ENCODE results near the gene HOXB7. TPM values are rescaled to one million over a fixed set of nuclear protein-coding genes. Genes with fewer than 3 reads are reported as not detected.

The HOXB7 gene
- total and polyA plus RNA-seq, 7 donors, result 1.1 to 67.3 (median 6.6) TPM

GRCh38 chr17:48575066-48575582 is 35.7 kb downstream of the HOXB7 start:
- Histone ChIP-seq H3K9me3 (no peaks in the 10 kb centered on the region), H3K27ac (peak overlapping the region; percentile 94 to 99 (median 96)), H3K4me3 (peak overlapping the region; percentile 5 to 84 (median 66)), H3K36me3 (no peaks in the 10 kb centered on the region), H3K27me3 (no peaks in the 10 kb centered on the region), H3K4me1 (peaks cover 0 to 87% (median 69%) of the 10 kb centered on the region in 4 donors)
- no peak for DNase-seq
- TF ChIP-seq POLR2AphosphoS5 (IDR thresholded peaks at IDR 0.05) (no peak), EP300 (IDR thresholded peaks at IDR 0.05) (no peak), POLR2A (IDR thresholded peaks at IDR 0.05) (no peak), CTCF (IDR thresholded peaks at IDR 0.05) (no peak)
- 63 to 69% methylated on average over 7 of the region's 7 CpGs for WGBS, 2 donors
- intact Hi-C loops (cut with DNase I), result no loop called here

GRCh38 chr17:48574505-48575065 is 36.2 kb downstream of the HOXB7 start:
- no peaks in the 10 kb centered on the region for H3K9me3 ChIP-seq
- DNase-seq, result no peak
- H3K36me3 ChIP-seq, result no peaks in the 10 kb centered on the region
- H3K27me3 ChIP-seq, result no peaks in the 10 kb centered on the region
- H3K4me1 ChIP-seq, result peaks cover 0 to 92% (median 74%) of the 10 kb centered on the region in 4 donors
- TF ChIP-seq CTCF (IDR thresholded peaks at IDR 0.05) (no peak), POLR2AphosphoS5 (IDR thresholded peaks at IDR 0.05) (no peak), POLR2A (IDR thresholded peaks at IDR 0.05) (no peak), EP300 (IDR thresholded peaks at IDR 0.05) (no peak)
- 77 to 83% methylated on average over 8 of the region's 8 CpGs for WGBS, 2 donors
- peak overlapping the region; percentile 5 to 84 (median 44) for H3K4me3 ChIP-seq
- intact Hi-C loops (cut with DNase I), result no loop called here
- H3K27ac ChIP-seq, result peak overlapping the region; percentile 94 to 99 (median 96)

- no peaks in the 10 kb centered on the region for H3K36me3 ChIP-seq
- H3K27me3 ChIP-seq, result no peaks in the 10 kb centered on the region
- peak overlapping the region in 3 of 4 donors; percentile 36 to 84 (median 40) for H3K4me3 ChIP-seq
- WGBS, 2 donors, result 66 to 78% methylated on average over 1 of the region's 1 CpG
- peak overlapping the region; percentile 94 to 99 (median 96) for H3K27ac ChIP-seq
- intact Hi-C loops (cut with DNase I), result no loop called here
- H3K4me1 ChIP-seq, result peaks cover 0 to 98% (median 96%) of the 10 kb centered on the region in 4 donors
- TF ChIP-seq POLR2A (IDR thresholded peaks at IDR 0.05), result no peak
- TF ChIP-seq EP300 (IDR thresholded peaks at IDR 0.05), result no peak
- no peak for TF ChIP-seq CTCF (IDR thresholded peaks at IDR 0.05)
- TF ChIP-seq POLR2AphosphoS5 (IDR thresholded peaks at IDR 0.05), result no peak
- H3K9me3 ChIP-seq, result no peaks in the 10 kb centered on the region
- no peak for DNase-seq
Measured at GRCh38 chr17:48571826-48572417, 38.9 kb downstream of the HOXB7 start.

GRCh38 chr17:48571024-48571818 is 39.6 kb downstream of the HOXB7 start:
- Histone ChIP-seq H3K4me3 (peak overlapping the region; percentile 18 to 84 (median 38)), H3K36me3 (no peaks in the 10 kb centered on the region), H3K27me3 (no peaks in the 10 kb centered on the region), H3K9me3 (no peaks in the 10 kb centered on the region), H3K27ac (peak overlapping the region; percentile 94 to 99 (median 96)), H3K4me1 (peaks cover 0 to 100% (median 97%) of the 10 kb centered on the region in 4 donors)
- TF ChIP-seq POLR2AphosphoS5 (IDR thresholded peaks at IDR 0.05), result peak in 3 of 4 donors; percentile 34 to 67 (median 43)
- no peak for TF ChIP-seq EP300 (IDR thresholded peaks at IDR 0.05)
- DNase-seq, result no peak
- WGBS, 2 donors, result 38 to 57% methylated on average over 26 of the region's 26 CpGs
- intact Hi-C loops (cut with DNase I), result no loop called here

All from sigmoid colon (tissue), 7 donors.